ENCODE measurements around the gene PRODH. TPM values are rescaled to one million over a fixed set of nuclear protein-coding genes. Genes with fewer than 3 reads are reported as not detected.
"Not testable (repeated sequence)": the region's sequence is repeated elsewhere in the genome, so short reads cannot be mapped to it uniquely, and the experiment has no call there.

Gene PRODH
- polyA plus RNA-seq, 1 experiment, result not detected

GRCh38 chr22:18952022-18952421 lies 15.9 kb upstream of the PRODH start:
- H3K4me3 ChIP-seq (ENCODE audit: low read depth, low read length), result no peak overlapping the region
- ChIA-PET POLR2A (interaction anchor here (0.6 kb wide), 1 partner anchor 617 kb away, joined by 3 read pairs; no protein-coding TSS in a partner anchor), CTCF (no interaction called here)
- TF ChIP-seq CTCF (IDR thresholded peaks at IDR 0.05; ENCODE audit: insufficient read depth, low read depth, low read length), result no peak
- no peak for DNase-seq (ENCODE audit: low read depth)
- H3K27me3 ChIP-seq (ENCODE audit: control insufficient read depth, insufficient read depth, low read length), result peaks cover 5% of the 10 kb centered on the region; the same call in 1 of the 2 replicates
- H3K36me3 ChIP-seq (ENCODE audit: control insufficient read depth, insufficient read depth, low read length), result no peaks in the 10 kb centered on the region

GRCh38 chr22:18950141-18950540 lies 14.0 kb upstream of the PRODH start:
- DNase-seq (ENCODE audit: low read depth), result no peak
- H3K27me3 ChIP-seq (ENCODE audit: control insufficient read depth, insufficient read depth, low read length), result peaks cover 5% of the 10 kb centered on the region; the same call in 1 of the 2 replicates
- no peaks in the 10 kb centered on the region for H3K36me3 ChIP-seq (ENCODE audit: control insufficient read depth, insufficient read depth, low read length)
- CTCF ChIA-PET, result interaction anchor here (1.7 kb wide), 1 partner anchor 679 kb away, joined by 4 read pairs; no protein-coding TSS in a partner anchor
- H3K4me3 ChIP-seq (ENCODE audit: low read depth, low read length), result no peak overlapping the region
- POLR2A ChIA-PET, result no interaction called here
- TF ChIP-seq CTCF (IDR thresholded peaks at IDR 0.05; ENCODE audit: insufficient read depth, low read depth, low read length), result no peak

- ChIA-PET POLR2A (no interaction called here), CTCF (interaction anchor here (1.1 to 1.8 kb wide), 2 partner anchors 19 to 196 kb away, joined by 4 read pairs; partner anchors contain the start of gene ESS2)
- DNase-seq (ENCODE audit: low read depth), result no peak
- Histone ChIP-seq H3K4me3 (ENCODE audit: low read depth, low read length) (no peak overlapping the region), H3K27me3 (ENCODE audit: control insufficient read depth, insufficient read depth, low read length) (peaks cover 5% of the 10 kb centered on the region; the same call in 1 of the 2 replicates), H3K36me3 (ENCODE audit: control insufficient read depth, insufficient read depth, low read length) (no peaks in the 10 kb centered on the region)
- no peak for TF ChIP-seq CTCF (IDR thresholded peaks at IDR 0.05; ENCODE audit: insufficient read depth, low read depth, low read length)
These were observed 11.8 kb upstream of the PRODH start for GRCh38 chr22:18947905-18948304.

GRCh38 chr22:18947105-18947504 lies 11.0 kb upstream of the PRODH start:
- H3K36me3 ChIP-seq (ENCODE audit: control insufficient read depth, insufficient read depth, low read length); CTCF ChIA-PET; H3K27me3 ChIP-seq (ENCODE audit: control insufficient read depth, insufficient read depth, low read length); H3K4me3 ChIP-seq (ENCODE audit: low read depth, low read length); DNase-seq (ENCODE audit: low read depth); POLR2A ChIA-PET: not testable (repeated sequence)

- H3K27me3 ChIP-seq (ENCODE audit: control insufficient read depth, insufficient read depth, low read length); DNase-seq (ENCODE audit: low read depth); H3K4me3 ChIP-seq (ENCODE audit: low read depth, low read length); POLR2A ChIA-PET; H3K36me3 ChIP-seq (ENCODE audit: control insufficient read depth, insufficient read depth, low read length): not testable (repeated sequence)
- CTCF ChIA-PET, result interaction anchor here (1.4 kb wide), 1 partner anchor 9 kb away, joined by 5 read pairs; no protein-coding TSS in a partner anchor
These were observed 2.6 kb upstream of the PRODH start for GRCh38 chr22:18938691-18939090.

GRCh38 chr22:18934688-18935087 lies 1.4 kb downstream of the PRODH start:
- CTCF ChIA-PET, result interaction anchor here (0.9 kb wide), 1 partner anchor 19 kb away, joined by 4 read pairs; no protein-coding TSS in a partner anchor
- H3K4me3 ChIP-seq (ENCODE audit: low read depth, low read length); DNase-seq (ENCODE audit: low read depth); POLR2A ChIA-PET; H3K36me3 ChIP-seq (ENCODE audit: control insufficient read depth, insufficient read depth, low read length); H3K27me3 ChIP-seq (ENCODE audit: control insufficient read depth, insufficient read depth, low read length): not testable (repeated sequence)

- no peak for DNase-seq (ENCODE audit: low read depth)
- ChIA-PET POLR2A (no interaction called here), CTCF (interaction anchor here (0.9 kb wide), 1 partner anchor 20 kb away, joined by 4 read pairs; no protein-coding TSS in a partner anchor)
- Histone ChIP-seq H3K4me3 (ENCODE audit: low read depth, low read length) (no peak overlapping the region), H3K27me3 (ENCODE audit: control insufficient read depth, insufficient read depth, low read length) (no peaks in the 10 kb centered on the region), H3K36me3 (ENCODE audit: control insufficient read depth, insufficient read depth, low read length) (no peaks in the 10 kb centered on the region)
- TF ChIP-seq CTCF (IDR thresholded peaks at IDR 0.05; ENCODE audit: insufficient read depth, low read depth, low read length), result no peak
These were observed 2.2 kb downstream of the PRODH start for GRCh38 chr22:18933914-18934313.

Data from BJ (cell line).